ENCODE results near the gene SGTA. TPM values are rescaled to one million over a fixed set of nuclear protein-coding genes. Genes with fewer than 3 reads are reported as not detected.

SGTA gene
- total and polyA plus RNA-seq, 9 of the 15 experiments (the other 6 are each of a cell fraction or from before 2014, with no cell fraction given) = 1.4 to 110 (median 49.9) TPM

DNA sequence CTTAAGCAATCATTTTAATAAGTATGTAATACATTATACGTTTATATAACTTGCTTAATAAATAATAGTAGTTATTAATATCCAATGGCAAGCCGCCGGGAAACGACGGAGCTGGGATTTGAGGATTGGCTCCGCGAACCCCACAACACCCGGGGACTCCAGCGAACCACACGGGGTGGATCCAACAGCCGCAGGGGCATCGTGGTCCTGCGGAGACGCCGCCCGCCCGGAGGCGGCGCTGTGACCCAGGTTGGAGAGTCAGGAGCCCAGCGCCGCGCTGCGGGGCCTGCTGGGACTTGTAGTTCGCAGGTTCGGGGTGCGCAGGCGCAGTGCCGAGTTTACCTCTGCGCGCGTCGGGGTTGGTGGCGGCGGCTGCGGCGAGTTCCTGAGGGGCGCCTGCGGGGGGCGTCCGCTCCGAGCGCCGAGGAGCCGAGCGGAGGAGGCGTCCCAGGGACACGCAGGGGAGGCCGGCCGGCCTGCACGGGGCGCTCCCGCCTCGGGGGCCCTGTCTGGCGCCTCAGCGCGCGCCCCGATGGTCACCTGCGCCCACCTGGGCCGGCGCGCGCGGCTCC is 36.6 kb upstream of the SGTA start, which contains the start of gene ZNF554 (continued):
- TF ChIP-seq, protein P1, sequence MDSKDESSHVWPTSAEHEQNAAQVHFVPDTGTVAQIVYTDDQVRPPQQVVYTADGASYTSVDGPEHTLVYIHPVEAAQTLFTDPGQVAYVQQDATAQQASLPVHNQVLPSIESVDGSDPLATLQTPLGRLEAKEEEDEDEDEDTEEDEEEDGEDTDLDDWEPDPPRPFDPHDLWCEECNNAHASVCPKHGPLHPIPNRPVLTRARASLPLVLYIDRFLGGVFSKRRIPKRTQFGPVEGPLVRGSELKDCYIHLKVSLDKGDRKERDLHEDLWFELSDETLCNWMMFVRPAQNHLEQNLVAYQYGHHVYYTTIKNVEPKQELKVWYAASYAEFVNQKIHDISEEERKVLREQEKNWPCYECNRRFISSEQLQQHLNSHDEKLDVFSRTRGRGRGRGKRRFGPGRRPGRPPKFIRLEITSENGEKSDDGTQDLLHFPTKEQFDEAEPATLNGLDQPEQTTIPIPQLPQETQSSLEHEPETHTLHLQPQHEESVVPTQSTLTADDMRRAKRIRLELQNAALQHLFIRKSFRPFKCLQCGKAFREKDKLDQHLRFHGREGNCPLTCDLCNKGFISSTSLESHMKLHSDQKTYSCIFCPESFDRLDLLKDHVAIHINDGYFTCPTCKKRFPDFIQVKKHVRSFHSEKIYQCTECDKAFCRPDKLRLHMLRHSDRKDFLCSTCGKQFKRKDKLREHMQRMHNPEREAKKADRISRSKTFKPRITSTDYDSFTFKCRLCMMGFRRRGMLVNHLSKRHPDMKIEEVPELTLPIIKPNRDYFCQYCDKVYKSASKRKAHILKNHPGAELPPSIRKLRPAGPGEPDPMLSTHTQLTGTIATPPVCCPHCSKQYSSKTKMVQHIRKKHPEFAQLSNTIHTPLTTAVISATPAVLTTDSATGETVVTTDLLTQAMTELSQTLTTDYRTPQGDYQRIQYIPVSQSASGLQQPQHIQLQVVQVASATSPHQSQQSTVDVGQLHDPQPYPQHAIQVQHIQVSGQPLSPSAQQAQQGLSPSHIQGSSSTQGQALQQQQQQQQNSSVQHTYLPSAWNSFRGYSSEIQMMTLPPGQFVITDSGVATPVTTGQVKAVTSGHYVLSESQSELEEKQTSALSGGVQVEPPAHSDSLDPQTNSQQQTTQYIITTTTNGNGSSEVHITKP (IDR thresholded peaks at IDR 0.05; ENCODE audit: partially characterized antibody) = peak; percentile 66
- TF ChIP-seq, protein P2, sequence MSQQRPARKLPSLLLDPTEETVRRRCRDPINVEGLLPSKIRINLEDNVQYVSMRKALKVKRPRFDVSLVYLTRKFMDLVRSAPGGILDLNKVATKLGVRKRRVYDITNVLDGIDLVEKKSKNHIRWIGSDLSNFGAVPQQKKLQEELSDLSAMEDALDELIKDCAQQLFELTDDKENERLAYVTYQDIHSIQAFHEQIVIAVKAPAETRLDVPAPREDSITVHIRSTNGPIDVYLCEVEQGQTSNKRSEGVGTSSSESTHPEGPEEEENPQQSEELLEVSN (IDR thresholded peaks at IDR 0.05; ENCODE audit: borderline replicate concordance in 1 of 2, extremely low read depth in 1 of 2, insufficient read depth in 1 of 2, insufficient read length in 1 of 2, low read depth in 1 of 2, low read length in 1 of 2, poor library complexity in 1 of 2, severe bottlenecking in 1 of 2) = peak in 1 of 2 experiments; percentile 39
- TF ChIP-seq ZNF384 (IDR thresholded peaks at IDR 0.05; ENCODE audit: low read depth, low read length) (peak; percentile 44; the same call in 1 of the 2 replicates), TGIF2 (CRISPR knock-in tag; IDR thresholded peaks at IDR 0.05) (no peak), SOX6 (IDR thresholded peaks at IDR 0.05) (peak; percentile 48; the same call in 1 of the 2 replicates), MTA3 (IDR thresholded peaks at IDR 0.05; ENCODE audit: borderline replicate concordance) (peak; percentile 84; the same call in 1 of the 2 replicates), OTX1 (CRISPR knock-in tag; IDR thresholded peaks at IDR 0.05) (no peak), XRCC5 (IDR thresholded peaks at IDR 0.05; ENCODE audit: low read depth, low read length) (peak; percentile 97), POLR2AphosphoS2 (IDR thresholded peaks at IDR 0.05; ENCODE audit: low read length) (no peak), TOE1 (IDR thresholded peaks at IDR 0.05; ENCODE audit: borderline replicate concordance) (peak; percentile 45; the same call in 1 of the 2 replicates), TOE1 (CRISPR knock-in tag; IDR thresholded peaks at IDR 0.05; ENCODE audit: borderline replicate concordance, low read depth) (0 out of 2 replicates have a peak, but pooled peaks have one; percentile 75), TCF3 (CRISPR knock-in tag; IDR thresholded peaks at IDR 0.05) (peak; percentile 39; the same call in 1 of the 2 replicates), RAD21 (CRISPR knock-in tag; conservative IDR thresholded peaks at IDR 0.05 in 1 of 2, IDR thresholded peaks at IDR 0.05 in 1 of 2) (peak; percentile 33 to 46; a peak in 2 of 4 replicates), FOXJ3 (CRISPR knock-in tag; IDR thresholded peaks at IDR 0.05) (no peak), SRSF1 (IDR thresholded peaks at IDR 0.05; ENCODE audit: low read depth, low read length) (no peak)
- TF ChIP-seq, protein P3, sequence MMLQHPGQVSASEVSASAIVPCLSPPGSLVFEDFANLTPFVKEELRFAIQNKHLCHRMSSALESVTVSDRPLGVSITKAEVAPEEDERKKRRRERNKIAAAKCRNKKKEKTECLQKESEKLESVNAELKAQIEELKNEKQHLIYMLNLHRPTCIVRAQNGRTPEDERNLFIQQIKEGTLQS (IDR thresholded peaks at IDR 0.05) = no peak
- TF ChIP-seq, protein P3 (CRISPR knock-in tag; conservative IDR thresholded peaks at IDR 0.05) = peak; percentile 81; the same call in 1 of the 2 replicates
- TF ChIP-seq, protein P4, sequence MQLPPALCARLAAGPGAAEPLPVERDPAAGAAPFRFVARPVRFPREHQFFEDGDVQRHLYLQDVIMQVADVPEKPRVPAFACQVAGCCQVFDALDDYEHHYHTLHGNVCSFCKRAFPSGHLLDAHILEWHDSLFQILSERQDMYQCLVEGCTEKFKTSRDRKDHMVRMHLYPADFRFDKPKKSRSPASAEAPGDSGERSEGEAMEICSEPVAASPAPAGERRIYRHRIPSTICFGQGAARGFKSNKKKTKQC (CRISPR knock-in tag; IDR thresholded peaks at IDR 0.05) = 0 out of 2 replicates have a peak, but pooled peaks have one; percentile 30
- TF ChIP-seq, protein P5, sequence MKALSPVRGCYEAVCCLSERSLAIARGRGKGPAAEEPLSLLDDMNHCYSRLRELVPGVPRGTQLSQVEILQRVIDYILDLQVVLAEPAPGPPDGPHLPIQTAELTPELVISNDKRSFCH (CRISPR knock-in tag; IDR thresholded peaks at IDR 0.05) = no peak
- TF ChIP-seq, protein P5 (tag; IDR thresholded peaks at IDR 0.05) = 0 out of 2 replicates have a peak, but pooled peaks have one; percentile 57

Measured in K562 (cell line).